ENCODE results near the gene TCAP.

- TF ChIP-seq CTCF (conservative IDR thresholded peaks at IDR 0.05 in 1 of 2, IDR thresholded peaks at IDR 0.05 in 1 of 2; ENCODE audit: low read depth in 1 of 2, low read length in 2 of 2): peak; percentile 91 to 94
- TF ChIP-seq EZH2 (IDR thresholded peaks at IDR 0.05; ENCODE audit: low read length, missing control alignments): no peak
Measured at GRCh38 chr17:39623356-39623950, 41.7 kb upstream of the TCAP start.

All from fibroblast of lung (primary cell).